H9 (cell line): ENCODE measurements around the gene PDRG1. TPM values are rescaled to one million over a fixed set of nuclear protein-coding genes. Genes with fewer than 3 reads are reported as not detected.
A peak's percentile ranks its signal among the peaks of the same experiment; 100 is the strongest.

Experiments used
- DNase-seq: peaks from one replicate; pipeline ENCODE4 v3.0.0-alpha.2; 2017
- H2AFZ ChIP-seq: one replicate; pipeline ENCODE4 v1.6.1; 2013; ENCODE audit warnings: mild to moderate bottlenecking, low read length, control low read depth, moderate library complexity
- H2AK5ac ChIP-seq: 2 replicates; pipeline ENCODE4 v1.6.1; 2013; ENCODE audit warnings: low read length, control low read depth, mixed read lengths; ENCODE audit not compliant: insufficient read length
- H2BK120ac ChIP-seq: one replicate; pipeline ENCODE4 v1.6.1; 2013; ENCODE audit warnings: low read depth, mild to moderate bottlenecking, low read length, control low read depth, inconsistent platforms; ENCODE audit not compliant: poor library complexity, severe bottlenecking
- H2BK12ac ChIP-seq: 2 replicates; pipeline ENCODE4 v1.6.1; 2013; ENCODE audit warnings: low read length, control low read depth, mixed read lengths, low read depth; ENCODE audit not compliant: insufficient read length
- H2BK15ac ChIP-seq: 2 replicates; pipeline ENCODE4 v1.6.1; 2013; ENCODE audit warnings: low read depth, low read length, control low read depth
- H2BK20ac ChIP-seq: one replicate; pipeline ENCODE4 v1.6.1; 2013; ENCODE audit warnings: low read depth, mild to moderate bottlenecking, low read length, control low read depth, inconsistent platforms; ENCODE audit not compliant: poor library complexity, severe bottlenecking
- H2BK5ac ChIP-seq: 2 replicates; pipeline ENCODE4 v1.6.1; 2013; ENCODE audit warnings: low read length, control low read depth, mixed read lengths; ENCODE audit not compliant: insufficient read length
- H3K14ac ChIP-seq: 2 replicates; pipeline ENCODE4 v1.6.1; 2013; ENCODE audit warnings: low read length, control low read depth; ENCODE audit not compliant: insufficient read depth
- H3K18ac ChIP-seq: 2 replicates; pipeline ENCODE4 v1.6.1; 2013; ENCODE audit warnings: low read depth, mild to moderate bottlenecking, mixed read lengths, low read length, control low read depth; ENCODE audit not compliant: insufficient read length
- H3K23ac ChIP-seq: 2 replicates; pipeline ENCODE4 v1.6.1; 2013; ENCODE audit warnings: low read length, control low read depth, mixed read lengths, low read depth; ENCODE audit not compliant: insufficient read length
- H3K23me2 ChIP-seq: 2 replicates; pipeline ENCODE4 v1.6.1; 2013; ENCODE audit warnings: low read depth, mild to moderate bottlenecking, mixed read lengths, low read length, control low read depth; ENCODE audit not compliant: insufficient read length, poor library complexity, severe bottlenecking
- H3K27ac ChIP-seq: 2 replicates; pipeline ENCODE4 v1.5.1; 2013; ENCODE audit warnings: low read length, control low read depth, mixed read lengths, low read depth; ENCODE audit not compliant: insufficient read length
- H3K27me3 ChIP-seq: 2 replicates; pipeline ENCODE4 v1.6.1; 2013; ENCODE audit warnings: low read length, control low read depth, inconsistent platforms; ENCODE audit not compliant: insufficient read depth
- H3K4ac ChIP-seq: 2 replicates; pipeline ENCODE4 v1.6.1; 2013; ENCODE audit warnings: low read depth, mild to moderate bottlenecking, control low read depth, inconsistent platforms, low read length, moderate library complexity
- H3K4me1 ChIP-seq: 2 replicates; pipeline ENCODE4 v1.6.1; 2013; ENCODE audit warnings: low read length, control low read depth, inconsistent platforms; ENCODE audit not compliant: insufficient read depth
- H3K4me2 ChIP-seq: 2 replicates; pipeline ENCODE4 v1.6.1; 2013; ENCODE audit warnings: low read length, control low read depth, mixed read lengths; ENCODE audit not compliant: insufficient read length, insufficient read depth
- H3K56ac ChIP-seq: 2 replicates; pipeline ENCODE4 v1.6.1; 2013; ENCODE audit warnings: low read depth, mild to moderate bottlenecking, mixed read lengths, low read length, control low read depth; ENCODE audit not compliant: insufficient read length
- H3K79me1 ChIP-seq: 2 replicates; pipeline ENCODE4 v1.6.1; 2013; ENCODE audit warnings: low read depth, mild to moderate bottlenecking, moderate library complexity, low read length, control low read depth, inconsistent platforms; ENCODE audit not compliant: insufficient read depth, poor library complexity, severe bottlenecking
- H3K79me2 ChIP-seq: 2 replicates; pipeline ENCODE4 v1.6.1; 2013; ENCODE audit warnings: low read length, control low read depth, inconsistent platforms; ENCODE audit not compliant: insufficient read depth
- H3K9ac ChIP-seq: 2 replicates; pipeline ENCODE4 v1.6.1; 2013; ENCODE audit warnings: low read length, control low read depth, mixed read lengths; ENCODE audit not compliant: insufficient read length; ENCODE audit errors: extremely low read depth
- H3K9me3 ChIP-seq: one replicate; pipeline ENCODE4 v1.6.1; 2013; ENCODE audit warnings: low read depth, low read length, inconsistent platforms; ENCODE audit not compliant: control insufficient read depth
- H3T11ph ChIP-seq: one replicate; pipeline ENCODE4 v1.6.1; 2013; ENCODE audit warnings: mild to moderate bottlenecking, low read length, control low read depth, inconsistent platforms
- H4K20me1 ChIP-seq: one replicate; pipeline ENCODE4 v1.6.1; 2013; ENCODE audit not compliant: control insufficient read depth, insufficient read length, insufficient read depth
- H4K5ac ChIP-seq: 2 replicates; pipeline ENCODE4 v1.6.1; 2013; ENCODE audit warnings: low read depth, mild to moderate bottlenecking, mixed read lengths, low read length, control low read depth; ENCODE audit not compliant: insufficient read length
- H4K8ac ChIP-seq: replicated peaks from 2 replicates; pipeline ENCODE4 v1.6.1; 2013; ENCODE audit warnings: low read length, control low read depth, mixed read lengths, low read depth; ENCODE audit not compliant: insufficient read length
- H4K91ac ChIP-seq: 2 replicates; pipeline ENCODE4 v1.6.1; 2013; ENCODE audit warnings: low read depth, mild to moderate bottlenecking, moderate library complexity, mixed read lengths, low read length, control low read depth; ENCODE audit not compliant: insufficient read length
- H3K27ac Mint-ChIP-seq, 3 experiments: 2 replicates in 2 of 3; 3 replicates in 1 of 3; pipeline ENCODE4 v1.8.0; 2020 to 2021; ENCODE audit warnings: mixed read lengths in 3 of 3, mild to moderate bottlenecking in 1 of 3, moderate library complexity in 1 of 3
- H3K27me3 Mint-ChIP-seq: 2 replicates; pipeline ENCODE4 v1.8.0; 2021; ENCODE audit warnings: low read depth, mild to moderate bottlenecking, moderate library complexity, mixed read lengths
- H3K36me3 Mint-ChIP-seq, 3 experiments: 2 replicates in 2 of 3; 3 replicates in 1 of 3; pipeline ENCODE4 v1.8.0; 2020 to 2021; ENCODE audit warnings: low read depth in 3 of 3, mixed read lengths in 3 of 3; ENCODE audit not compliant: insufficient read depth in 1 of 3
- H3K4me1 Mint-ChIP-seq, 2 experiments: 2 replicates each; pipeline ENCODE4 v1.8.0; 2020; ENCODE audit warnings: mixed read lengths in 2 of 2
- H3K4me3 Mint-ChIP-seq, 2 experiments: 2 replicates in 1 of 2; 3 replicates in 1 of 2; pipeline ENCODE4 v1.8.0; 2020 to 2021; ENCODE audit warnings: mild to moderate bottlenecking in 2 of 2, mixed read lengths in 2 of 2, moderate library complexity in 1 of 2
- H3K9me3 Mint-ChIP-seq, 2 experiments: 2 replicates in 1 of 2; 3 replicates in 1 of 2; pipeline ENCODE4 v1.8.0; 2020; ENCODE audit warnings: mild to moderate bottlenecking in 2 of 2, mixed read lengths in 2 of 2, moderate library complexity in 1 of 2
- CTCF ChIP-seq: fragments of 200-600 bp; sonication (generic); conservative IDR thresholded peaks from 3 replicates; pipeline ENCODE4 v1.8.0; 2021; ENCODE audit warnings: antibody characterized with exemption, mild to moderate bottlenecking
- WGBS: extraction: QIAGEN DNeasy Blood & Tissue Kit; methylation state at CpG from one replicate; pipeline ENCODE4 v1.1.7; 2013; ENCODE audit warnings: missing lambda C conversion rate, low lambda C conversion rate, mixed read lengths; ENCODE audit not compliant: insufficient read length; ENCODE audit errors: extremely low coverage; 5-methylcytosine and 5-hydroxymethylcytosine counted together
- total RNA-seq: library from RNA; stranded (reverse); gene quantifications from 2 replicates; pipeline ENCODE4 v1.2.1, GENCODE V29; 2021

The PDRG1 gene
- total RNA-seq, 1 experiment from 2014 or later, result 32.2 TPM

GRCh38 chr20:31934968-31935764 is 16.7 kb downstream of the PDRG1 start:
- Histone ChIP-seq H3K79me2 (no peaks in the 10 kb centered on the region), H3K4me1 (no peaks in the 10 kb centered on the region), H2BK5ac (no peak overlapping the region), H3K56ac (no peak overlapping the region), H3K79me1 (no peaks in the 10 kb centered on the region), H3K23me2 (no peaks in the 10 kb centered on the region), H4K5ac (no peak overlapping the region), H3K4ac (no peak overlapping the region), H3T11ph (no peak overlapping the region), H2BK120ac (no peak overlapping the region), H2BK20ac (no peak overlapping the region), H4K20me1 (peaks cover 3% of the 10 kb centered on the region), H4K91ac (no peak overlapping the region), H2AK5ac (no peak overlapping the region), H3K14ac (no peak overlapping the region), H3K27ac (no peak overlapping the region), H3K27me3 (0 out of 2 replicates have a peak, but pooled peaks cover 2% of the 10 kb centered on the region), H3K9me3 (no peaks in the 10 kb centered on the region), H2BK15ac (no peak overlapping the region), H3K9ac (no peak overlapping the region), H4K8ac (no peak overlapping the region), H2BK12ac (no peak overlapping the region), H2AFZ (no peak overlapping the region), H3K23ac (no peak overlapping the region), H3K4me2 (no peak overlapping the region), H3K18ac (no peak overlapping the region)
- Mint-ChIP-seq H3K27me3 (peaks cover 10% of the 10 kb centered on the region), H3K9me3 (no peaks in the 10 kb centered on the region), H3K4me3 (no peak overlapping the region), H3K36me3 (no peaks in the 10 kb centered on the region), H3K27ac (no peak overlapping the region; a peak in 1 of 7 replicates), H3K4me1 (peaks cover 19 to 21% of the 10 kb centered on the region in 2 experiments)
- peak; percentile 80 for DNase-seq
- TF ChIP-seq CTCF, result peak; percentile 71
- WGBS, result no CpG with 5 or more reads among the region's 8 CpGs
